WTC11 (cell line): ENCODE measurements around the gene ALG14.

Source experiments
- FOXK1 ChIP-seq: sonication (generic); formaldehyde crosslinking; IDR thresholded peaks from 2 replicates; pipeline ENCODE4 v1.8.0; 2022; ENCODE audit warnings: mild to moderate bottlenecking, moderate library complexity, missing genetic modification reagents
- GTF2I ChIP-seq: fragments of 250-450 bp; sonication (Bioruptor Pico); conservative IDR thresholded peaks from 2 replicates; pipeline ENCODE4 v1.4.0; 2021; ENCODE audit warnings: mild to moderate bottlenecking
- IRF2 ChIP-seq: sonication (generic); formaldehyde crosslinking; IDR thresholded peaks from 2 replicates; pipeline ENCODE4 v1.8.0; 2022; ENCODE audit warnings: low read depth, missing genetic modification reagents, borderline replicate concordance
- MAX ChIP-seq: sonication (generic); formaldehyde crosslinking; IDR thresholded peaks from 2 replicates; pipeline ENCODE4 v1.8.0; 2022; ENCODE audit warnings: mild to moderate bottlenecking, missing genetic modification reagents
- MYBL2 ChIP-seq: sonication (generic); formaldehyde crosslinking; IDR thresholded peaks from 2 replicates; pipeline ENCODE4 v1.8.1; 2023; ENCODE audit warnings: mild to moderate bottlenecking, moderate library complexity, missing genetic modification reagents
- PRDM15 ChIP-seq: sonication (generic); formaldehyde crosslinking; IDR thresholded peaks from 2 replicates; pipeline ENCODE4 v1.8.0; 2022; ENCODE audit warnings: missing genetic modification reagents
- RELA ChIP-seq: sonication (generic); formaldehyde crosslinking; IDR thresholded peaks from 2 replicates; pipeline ENCODE4 v1.8.1; 2022; ENCODE audit warnings: missing genetic modification reagents, mild to moderate bottlenecking, borderline replicate concordance
- ZBTB21 ChIP-seq: sonication (generic); formaldehyde crosslinking; IDR thresholded peaks from 2 replicates; pipeline ENCODE4 v1.8.1; 2023; ENCODE audit warnings: mild to moderate bottlenecking, missing genetic modification reagents, borderline replicate concordance
- TF ChIP-seq, protein P1 (sequence below): fragments of 200-600 bp; IDR thresholded peaks from 2 replicates; pipeline ENCODE4 v1.8.0; 2022; ENCODE audit warnings: antibody characterized with exemption
- TF ChIP-seq, protein P2 (sequence below): sonication (generic); formaldehyde crosslinking; IDR thresholded peaks from 2 replicates; pipeline ENCODE4 v1.8.0; 2022; ENCODE audit warnings: mild to moderate bottlenecking, missing genetic modification reagents

DNA sequence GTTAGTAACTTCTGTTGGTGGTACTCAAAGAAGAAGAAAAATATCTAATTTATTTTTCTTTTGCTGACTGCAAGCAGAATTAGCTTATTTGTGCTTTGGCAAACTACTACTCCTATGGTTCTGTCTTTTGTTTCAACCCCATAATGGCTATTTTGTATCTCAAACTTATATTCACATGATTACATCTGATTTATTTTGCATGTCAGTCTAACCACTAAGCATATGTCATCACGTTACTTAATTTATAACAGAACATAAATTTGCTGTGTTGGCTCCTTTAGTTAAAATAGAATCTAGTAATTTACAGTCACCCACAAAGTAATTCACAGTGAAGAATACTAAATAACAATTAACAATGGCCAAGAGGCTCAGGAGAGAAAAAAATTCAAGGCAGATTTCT lies 106.7 kb downstream of the ALG14 start:
- TF ChIP-seq, protein P1, sequence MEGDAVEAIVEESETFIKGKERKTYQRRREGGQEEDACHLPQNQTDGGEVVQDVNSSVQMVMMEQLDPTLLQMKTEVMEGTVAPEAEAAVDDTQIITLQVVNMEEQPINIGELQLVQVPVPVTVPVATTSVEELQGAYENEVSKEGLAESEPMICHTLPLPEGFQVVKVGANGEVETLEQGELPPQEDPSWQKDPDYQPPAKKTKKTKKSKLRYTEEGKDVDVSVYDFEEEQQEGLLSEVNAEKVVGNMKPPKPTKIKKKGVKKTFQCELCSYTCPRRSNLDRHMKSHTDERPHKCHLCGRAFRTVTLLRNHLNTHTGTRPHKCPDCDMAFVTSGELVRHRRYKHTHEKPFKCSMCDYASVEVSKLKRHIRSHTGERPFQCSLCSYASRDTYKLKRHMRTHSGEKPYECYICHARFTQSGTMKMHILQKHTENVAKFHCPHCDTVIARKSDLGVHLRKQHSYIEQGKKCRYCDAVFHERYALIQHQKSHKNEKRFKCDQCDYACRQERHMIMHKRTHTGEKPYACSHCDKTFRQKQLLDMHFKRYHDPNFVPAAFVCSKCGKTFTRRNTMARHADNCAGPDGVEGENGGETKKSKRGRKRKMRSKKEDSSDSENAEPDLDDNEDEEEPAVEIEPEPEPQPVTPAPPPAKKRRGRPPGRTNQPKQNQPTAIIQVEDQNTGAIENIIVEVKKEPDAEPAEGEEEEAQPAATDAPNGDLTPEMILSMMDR: no peak
- TF ChIP-seq IRF2 (CRISPR knock-in tag) (no peak), GTF2I (CRISPR knock-in tag) (no peak), ZBTB21 (CRISPR knock-in tag) (no peak), MAX (CRISPR knock-in tag) (no peak), MYBL2 (CRISPR knock-in tag) (no peak), FOXK1 (no peak), RELA (CRISPR knock-in tag) (no peak), PRDM15 (CRISPR knock-in tag) (no peak)
- TF ChIP-seq, protein P2, sequence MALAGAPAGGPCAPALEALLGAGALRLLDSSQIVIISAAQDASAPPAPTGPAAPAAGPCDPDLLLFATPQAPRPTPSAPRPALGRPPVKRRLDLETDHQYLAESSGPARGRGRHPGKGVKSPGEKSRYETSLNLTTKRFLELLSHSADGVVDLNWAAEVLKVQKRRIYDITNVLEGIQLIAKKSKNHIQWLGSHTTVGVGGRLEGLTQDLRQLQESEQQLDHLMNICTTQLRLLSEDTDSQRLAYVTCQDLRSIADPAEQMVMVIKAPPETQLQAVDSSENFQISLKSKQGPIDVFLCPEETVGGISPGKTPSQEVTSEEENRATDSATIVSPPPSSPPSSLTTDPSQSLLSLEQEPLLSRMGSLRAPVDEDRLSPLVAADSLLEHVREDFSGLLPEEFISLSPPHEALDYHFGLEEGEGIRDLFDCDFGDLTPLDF (CRISPR knock-in tag): no peak
